PFSK-1 (cell line): ENCODE results near the gene SRSF10.

ENCODE experiments used
- FOXP2 ChIP-seq: optimal IDR thresholded peaks from 2 replicates; pipeline ENCODE3; 2011; ENCODE audit warnings: borderline replicate concordance, control low read depth, inconsistent platforms; ENCODE audit not compliant: insufficient read depth; ENCODE audit errors: extremely low read length, extremely low read depth
- POLR2AphosphoS5 ChIP-seq: IDR thresholded peaks from 2 replicates; pipeline ENCODE4 v1.6.1; 2012; ENCODE audit warnings: low read depth, mild to moderate bottlenecking, control low read depth, low read length, moderate library complexity
- SIN3A ChIP-seq: IDR thresholded peaks from 2 replicates; pipeline ENCODE4 v1.6.1; 2012; ENCODE audit warnings: mild to moderate bottlenecking, low read length, moderate library complexity, borderline replicate concordance; ENCODE audit not compliant: insufficient read depth
- TAF1 ChIP-seq: IDR thresholded peaks from 2 replicates; pipeline ENCODE4 v1.6.1; 2012; ENCODE audit warnings: low read length, control low read depth, borderline replicate concordance; ENCODE audit not compliant: insufficient read depth
- TF ChIP-seq, protein P1 (sequence below), 2 experiments: IDR thresholded peaks; 2 replicates each; pipeline versions ENCODE4 v1.6.1 to v1.8.0; 2011 to 2012; ENCODE audit warnings: low read depth in 2 of 2, low read length in 2 of 2, control low read depth in 1 of 2, inconsistent platforms in 1 of 2, mild to moderate bottlenecking in 1 of 2, moderate library complexity in 1 of 2; ENCODE audit not compliant: insufficient read depth in 1 of 2

DNA sequence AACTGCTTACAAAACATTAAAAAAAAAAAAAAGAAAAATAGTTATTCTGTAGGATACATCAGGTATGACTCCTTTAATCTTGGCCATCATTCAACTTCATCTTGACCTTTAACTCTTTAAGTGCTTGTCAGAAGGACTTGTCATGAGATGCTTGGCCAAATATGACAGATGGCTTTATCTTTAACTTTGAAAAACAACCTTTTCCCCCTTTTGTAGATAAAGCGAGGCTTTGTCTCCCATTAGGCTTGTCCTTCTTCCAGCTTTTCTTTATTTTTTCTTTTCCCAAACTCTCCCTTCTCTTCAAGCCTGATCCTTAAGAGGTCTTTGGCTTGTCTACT is 2.3 kb downstream of the SRSF10 start:
- TF ChIP-seq TAF1: no peak
- no peak for TF ChIP-seq POLR2AphosphoS5
- TF ChIP-seq SIN3A: no peak
- TF ChIP-seq, protein P1, sequence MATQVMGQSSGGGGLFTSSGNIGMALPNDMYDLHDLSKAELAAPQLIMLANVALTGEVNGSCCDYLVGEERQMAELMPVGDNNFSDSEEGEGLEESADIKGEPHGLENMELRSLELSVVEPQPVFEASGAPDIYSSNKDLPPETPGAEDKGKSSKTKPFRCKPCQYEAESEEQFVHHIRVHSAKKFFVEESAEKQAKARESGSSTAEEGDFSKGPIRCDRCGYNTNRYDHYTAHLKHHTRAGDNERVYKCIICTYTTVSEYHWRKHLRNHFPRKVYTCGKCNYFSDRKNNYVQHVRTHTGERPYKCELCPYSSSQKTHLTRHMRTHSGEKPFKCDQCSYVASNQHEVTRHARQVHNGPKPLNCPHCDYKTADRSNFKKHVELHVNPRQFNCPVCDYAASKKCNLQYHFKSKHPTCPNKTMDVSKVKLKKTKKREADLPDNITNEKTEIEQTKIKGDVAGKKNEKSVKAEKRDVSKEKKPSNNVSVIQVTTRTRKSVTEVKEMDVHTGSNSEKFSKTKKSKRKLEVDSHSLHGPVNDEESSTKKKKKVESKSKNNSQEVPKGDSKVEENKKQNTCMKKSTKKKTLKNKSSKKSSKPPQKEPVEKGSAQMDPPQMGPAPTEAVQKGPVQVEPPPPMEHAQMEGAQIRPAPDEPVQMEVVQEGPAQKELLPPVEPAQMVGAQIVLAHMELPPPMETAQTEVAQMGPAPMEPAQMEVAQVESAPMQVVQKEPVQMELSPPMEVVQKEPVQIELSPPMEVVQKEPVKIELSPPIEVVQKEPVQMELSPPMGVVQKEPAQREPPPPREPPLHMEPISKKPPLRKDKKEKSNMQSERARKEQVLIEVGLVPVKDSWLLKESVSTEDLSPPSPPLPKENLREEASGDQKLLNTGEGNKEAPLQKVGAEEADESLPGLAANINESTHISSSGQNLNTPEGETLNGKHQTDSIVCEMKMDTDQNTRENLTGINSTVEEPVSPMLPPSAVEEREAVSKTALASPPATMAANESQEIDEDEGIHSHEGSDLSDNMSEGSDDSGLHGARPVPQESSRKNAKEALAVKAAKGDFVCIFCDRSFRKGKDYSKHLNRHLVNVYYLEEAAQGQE (IDR thresholded peaks at IDR 0.05; ENCODE audit: insufficient read depth in 1 of 2, low read depth in 2 of 2, low read length in 2 of 2): no peak
- no peak for TF ChIP-seq FOXP2
